KOPT-K1 (cell line): ENCODE measurements around the gene POFUT1.
"Not testable (repeated sequence)": the region's sequence is repeated elsewhere in the genome, so short reads cannot be mapped to it uniquely, and the experiment has no call there.

Experiments used
- H3K27ac ChIP-seq: fragments of 200-600 bp; sonication (generic); 2 replicates; pipeline ENCODE4 v1.5.1; 2016; ENCODE audit warnings: antibody characterized with exemption, mild to moderate bottlenecking, low read depth, low read length; ENCODE audit not compliant: poor library complexity, severe bottlenecking
- H3K36me3 ChIP-seq: fragments of 200-600 bp; sonication (generic); 2 replicates; pipeline ENCODE4 v1.5.1; 2017; ENCODE audit warnings: antibody characterized with exemption, mild to moderate bottlenecking, low read length, moderate library complexity; ENCODE audit not compliant: insufficient read depth
- H3K9me3 ChIP-seq: fragments of 200-600 bp; sonication (generic); 2 replicates; pipeline ENCODE4 v1.5.1; 2017; ENCODE audit warnings: antibody characterized with exemption, low read length, mild to moderate bottlenecking; ENCODE audit not compliant: insufficient read depth, poor library complexity, severe bottlenecking

The POFUT1 gene

DNA sequence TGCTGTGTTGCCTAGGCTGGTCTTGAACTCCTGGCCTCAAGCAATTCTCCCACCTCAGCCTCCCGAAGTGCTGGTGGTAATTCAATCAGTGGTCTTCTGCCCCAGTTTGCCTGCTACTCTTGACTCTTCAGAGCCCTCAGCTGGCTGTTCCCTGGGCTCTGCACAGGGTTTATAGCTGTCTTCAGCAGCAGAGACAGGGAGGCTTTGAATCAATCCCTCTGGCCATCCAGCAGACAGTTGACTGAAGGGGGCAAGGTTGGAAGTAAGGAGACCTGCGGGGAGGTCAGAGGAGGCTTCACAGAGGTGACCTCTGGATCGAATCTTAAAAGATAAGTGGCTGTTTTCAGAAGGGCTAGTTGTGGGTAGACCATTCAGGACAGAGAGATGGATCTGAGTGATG lies 43.8 kb downstream of the POFUT1 start:
- no peaks in the 10 kb centered on the region for H3K9me3 ChIP-seq
- H3K27ac ChIP-seq, result no peak overlapping the region
- H3K36me3 ChIP-seq, result no peaks in the 10 kb centered on the region

DNA sequence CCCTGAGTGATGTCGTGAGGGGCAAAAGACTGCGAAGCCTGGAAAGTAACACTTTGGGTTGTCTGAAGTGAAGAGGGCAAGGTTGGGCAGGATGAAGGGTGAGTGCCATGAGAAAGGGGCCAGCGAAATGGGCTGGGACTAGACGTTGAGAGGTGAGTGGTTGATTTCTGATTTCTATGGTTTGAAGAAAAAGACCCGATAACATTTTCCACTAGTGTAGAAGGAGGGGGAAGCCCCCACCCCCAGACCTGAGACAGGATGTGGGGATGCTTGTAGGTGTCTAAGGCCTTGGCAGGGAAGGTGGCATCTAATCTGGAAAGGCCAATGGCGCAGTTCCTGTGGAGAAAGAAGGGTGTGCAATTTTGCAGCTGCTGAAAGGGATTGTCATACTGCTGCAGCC lies 44.5 kb downstream of the POFUT1 start:
- H3K27ac ChIP-seq, result no peak overlapping the region
- no peaks in the 10 kb centered on the region for H3K36me3 ChIP-seq
- no peaks in the 10 kb centered on the region for H3K9me3 ChIP-seq

DNA sequence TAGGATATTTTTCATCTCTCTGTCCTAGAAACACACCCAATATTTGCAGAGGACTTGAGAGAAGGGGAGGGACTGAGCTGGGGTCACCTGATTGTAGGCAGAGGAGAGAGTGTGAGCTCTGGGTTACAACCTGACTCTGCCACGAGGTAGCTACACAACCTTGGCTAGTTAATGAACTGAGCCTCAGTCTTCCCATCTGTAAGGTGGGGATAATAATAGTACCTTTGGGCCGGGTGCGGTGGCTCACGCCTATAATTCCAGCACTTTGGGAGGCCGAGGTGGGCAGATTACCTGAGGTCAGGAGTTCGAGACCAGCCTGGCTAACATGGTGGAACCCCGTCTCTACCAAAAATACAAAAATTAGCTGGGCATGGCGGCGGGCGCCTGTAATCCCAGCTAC lies 53.3 kb downstream of the POFUT1 start:
- H3K9me3 ChIP-seq, H3K36me3 ChIP-seq, H3K27ac ChIP-seq: not testable (repeated sequence)

- Histone ChIP-seq H3K27ac (no peak overlapping the region), H3K9me3 (no peaks in the 10 kb centered on the region), H3K36me3 (no peaks in the 10 kb centered on the region)
Observed at GRCh38 chr20:32261644-32262043, 54.0 kb downstream of the POFUT1 start.

DNA sequence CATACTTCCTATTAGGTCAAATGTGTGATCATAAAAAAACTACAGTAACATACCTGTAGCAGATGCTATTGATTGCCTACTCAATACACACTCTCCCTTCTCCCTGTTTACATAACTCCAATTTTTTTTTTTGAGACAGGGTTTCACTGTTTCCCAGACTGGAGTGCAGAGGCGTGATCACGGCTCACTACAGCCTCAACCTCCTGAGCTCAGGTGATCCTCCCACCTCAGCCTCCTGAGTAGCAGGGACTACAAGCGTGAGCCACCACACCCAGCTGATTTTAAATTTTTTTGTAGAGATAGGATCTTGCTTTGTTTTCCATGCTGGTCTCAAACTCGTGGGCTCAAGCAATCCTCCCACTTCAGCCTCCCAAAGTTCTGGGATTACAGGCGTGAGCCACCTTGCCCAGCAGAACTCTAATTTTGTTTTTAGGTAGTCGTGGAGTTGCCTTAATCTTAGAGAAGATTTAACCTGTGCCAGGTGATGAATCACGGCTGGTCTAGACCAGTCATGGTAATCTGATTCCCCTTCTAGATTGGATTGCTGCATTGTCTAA lies 55.8 kb downstream of the POFUT1 start:
- H3K36me3 ChIP-seq, result no peaks in the 10 kb centered on the region
- H3K9me3 ChIP-seq, result no peaks in the 10 kb centered on the region
- no peak overlapping the region for H3K27ac ChIP-seq

GRCh38 chr20:32271620-32272019 lies 63.9 kb downstream of the POFUT1 start:
- Histone ChIP-seq H3K27ac (no peak overlapping the region), H3K36me3 (no peaks in the 10 kb centered on the region), H3K9me3 (peaks cover 9% of the 10 kb centered on the region)

DNA sequence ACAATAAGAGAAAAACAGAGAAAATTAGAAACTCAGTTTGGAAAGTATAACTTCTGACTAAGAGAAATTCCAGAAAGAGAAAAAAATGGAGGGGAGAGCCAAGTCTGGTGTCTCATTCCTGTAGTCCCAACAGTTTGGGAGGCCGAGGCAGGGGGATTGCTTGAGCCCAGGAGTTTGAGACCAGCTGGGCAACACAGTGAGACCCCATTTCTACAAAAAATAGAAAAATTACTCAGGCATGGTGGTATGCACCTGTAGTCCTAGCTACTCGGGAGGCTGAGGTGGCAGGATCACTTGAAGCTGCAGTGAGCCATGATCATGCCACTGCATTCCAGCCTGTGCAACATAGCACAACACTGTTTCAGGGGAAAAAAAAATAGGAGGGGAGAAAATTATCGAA lies 66.7 kb downstream of the POFUT1 start:
- no peak overlapping the region for H3K27ac ChIP-seq
- H3K9me3 ChIP-seq, result peaks cover 9% of the 10 kb centered on the region
- no peaks in the 10 kb centered on the region for H3K36me3 ChIP-seq

- not testable (repeated sequence) for H3K36me3 ChIP-seq, H3K27ac ChIP-seq, H3K9me3 ChIP-seq
Observed at GRCh38 chr20:32275163-32275562, 67.5 kb downstream of the POFUT1 start.

- H3K27ac ChIP-seq, result peak within 1 kb of the TSS; percentile 64
- H3K36me3 ChIP-seq, result no peaks in the 10 kb centered on the region
- H3K9me3 ChIP-seq, result peaks cover 9% of the 10 kb centered on the region
Observed at GRCh38 chr20:32277361-32278198, 69.9 kb downstream of the POFUT1 start, which contains the start of gene KIF3B. KIF3B (plus strand) TSS chr20:32277651; CDS start chr20:32309778, 32,127 bp downstream.

DNA sequence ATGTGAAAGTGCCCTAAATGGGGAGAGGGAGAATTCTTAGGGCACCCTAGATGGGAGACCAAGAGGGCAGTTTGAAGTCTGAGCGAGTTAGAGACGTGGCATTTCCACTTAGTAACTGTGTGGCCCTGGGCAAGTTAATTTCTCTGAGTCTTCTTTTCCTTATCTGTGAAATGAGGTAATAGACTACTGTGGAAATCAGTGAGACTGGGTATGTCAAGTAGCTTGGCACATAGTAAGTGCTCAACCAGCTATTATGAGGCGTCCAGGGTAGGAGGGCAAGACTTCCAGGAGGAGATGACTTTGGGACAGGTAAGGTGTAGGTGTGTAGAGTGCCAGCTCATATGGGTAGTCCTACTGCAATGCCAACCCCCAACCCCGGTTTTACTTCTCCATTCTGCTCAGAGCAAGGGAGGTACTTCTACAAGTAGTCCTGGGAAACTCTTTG lies 70.5 kb downstream of the POFUT1 start:
- H3K9me3 ChIP-seq, result peaks cover 9% of the 10 kb centered on the region
- peak overlapping the region; percentile 64 for H3K27ac ChIP-seq
- H3K36me3 ChIP-seq, result no peaks in the 10 kb centered on the region

GRCh38 chr20:32281711-32282110 lies 74.0 kb downstream of the POFUT1 start:
- no peaks in the 10 kb centered on the region for H3K36me3 ChIP-seq
- H3K9me3 ChIP-seq, result no peaks in the 10 kb centered on the region
- H3K27ac ChIP-seq, result no peak overlapping the region

DNA sequence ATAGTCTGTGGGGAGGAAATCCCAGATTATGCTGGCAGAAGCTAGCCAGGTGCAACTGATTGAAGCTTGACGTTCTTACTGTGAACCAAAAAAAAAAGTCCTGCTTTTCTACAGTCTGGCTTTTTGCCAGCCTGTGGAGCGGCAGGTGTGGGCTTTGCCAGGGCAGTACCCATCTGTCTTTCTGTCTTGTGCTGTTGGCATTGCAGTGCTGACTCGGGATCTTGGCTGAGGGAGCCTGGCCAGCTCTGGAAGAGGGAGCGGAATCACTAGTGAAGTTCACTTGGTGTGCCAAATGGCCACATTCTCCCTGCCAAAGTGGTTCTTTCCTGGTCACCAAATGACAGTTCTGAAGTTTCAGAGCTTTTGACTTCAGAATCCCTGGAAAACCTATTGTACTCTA lies 74.8 kb downstream of the POFUT1 start:
- no peak overlapping the region for H3K27ac ChIP-seq
- H3K36me3 ChIP-seq, result no peaks in the 10 kb centered on the region
- H3K9me3 ChIP-seq, result no peaks in the 10 kb centered on the region

DNA sequence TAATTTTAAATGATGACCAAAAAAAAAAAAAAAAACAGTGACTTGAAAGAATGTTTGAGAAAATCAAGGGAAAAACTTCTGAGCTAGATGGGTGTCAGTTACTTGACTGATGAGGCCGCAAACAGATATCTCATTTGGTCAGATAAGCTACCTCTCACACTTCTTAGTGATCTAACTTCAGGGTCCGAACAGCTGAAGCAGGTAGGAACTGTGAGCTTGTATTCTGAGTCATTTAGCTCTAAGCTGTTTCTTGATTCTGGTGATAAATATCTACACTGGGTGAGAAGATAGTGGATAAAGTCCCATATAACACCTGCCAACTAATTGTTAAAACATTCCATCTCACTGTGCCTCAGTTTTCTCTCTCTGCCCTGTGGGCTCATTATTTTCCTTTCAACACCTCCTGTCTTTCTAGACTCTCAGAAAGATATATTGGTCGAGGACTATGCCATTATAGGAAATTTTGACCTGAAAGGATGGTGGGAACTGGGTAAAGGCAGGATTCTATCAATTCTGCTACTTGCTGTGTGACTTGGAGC lies 77.5 kb downstream of the POFUT1 start:
- Histone ChIP-seq H3K27ac (peak overlapping the region; percentile 15), H3K9me3 (no peaks in the 10 kb centered on the region), H3K36me3 (no peaks in the 10 kb centered on the region)

GRCh38 chr20:32285621-32286371 lies 78.1 kb downstream of the POFUT1 start:
- H3K36me3 ChIP-seq, result no peaks in the 10 kb centered on the region
- H3K27ac ChIP-seq, result peak overlapping the region; percentile 42

GRCh38 chr20:32287231-32287638 lies 79.6 kb downstream of the POFUT1 start:
- H3K27ac ChIP-seq, result no peak overlapping the region
- no peaks in the 10 kb centered on the region for H3K36me3 ChIP-seq
- H3K9me3 ChIP-seq, result no peaks in the 10 kb centered on the region

More at GRCh38 chr20:32285621-32286371, 78.1 kb downstream of the POFUT1 start:
- H3K9me3 ChIP-seq, result no peaks in the 10 kb centered on the region
